A549 (cell line): ENCODE results near the gene ZFC3H1. TPM values are rescaled to one million over a fixed set of nuclear protein-coding genes. Genes with fewer than 3 reads are reported as not detected.
"Not testable (repeated sequence)": the region's sequence is repeated elsewhere in the genome, so short reads cannot be mapped to it uniquely, and the experiment has no call there.

Experiments used
- ATAC-seq, 2 experiments: fragments of 200-7000 bp in 1 of 2; fragments of >200 bp in 1 of 2; cut with Nextera tagmentation in 1 of 2; cut with Tn5 transposase in 1 of 2; 3 replicates each; pipeline versions ENCODE4 v1.8.0 to v1.9.1; 2018 to 2020; ENCODE audit warnings: mild to moderate bottlenecking in 1 of 2, moderate library complexity in 1 of 2
- CTCF ChIA-PET: fragments of 300-600 bp; sonication (Branson Sonifier 250); formaldehyde crosslinking; extraction: SDS; loops from one replicate; lab custom pipeline; 2021; ENCODE audit warnings: antibody characterized with exemption, inconsistent platforms; lab: Yijun Ruan, JAX
- POLR2A ChIA-PET: fragments of 350-600 bp; formaldehyde crosslinking; extraction: SDS; loops from one replicate; lab custom pipeline; 2021; ENCODE audit warnings: antibody characterized with exemption, inconsistent platforms; lab: Yijun Ruan, JAX
- DNase-seq, 2 experiments: peaks; one replicate each; pipeline versions ENCODE4 v3.0.0 to v3.0.0-alpha.2; 2011 to 2016; ENCODE audit warnings: low read depth in 1 of 2, low spot score in 1 of 2
- FAIRE-seq: peaks from 2 replicates; lab custom pipeline; 2011; peaks lifted over from hg19 to GRCh38; lab: Jason Lieb, UNC
- H3K27ac ChIP-seq, 2 experiments: fragments of >200 bp; sonication (Bioruptor Twin); formaldehyde crosslinking; 3 replicates each; pipeline ENCODE4 v1.5.1; 2016 to 2017
- H3K4me1 ChIP-seq: fragments of >200 bp; sonication (Bioruptor Twin); formaldehyde crosslinking; 3 replicates; pipeline ENCODE4 v1.6.1; 2016
- H3K4me2 ChIP-seq: fragments of >200 bp; sonication (Bioruptor Twin); formaldehyde crosslinking; 3 replicates; pipeline ENCODE4 v1.6.1; 2016
- H3K4me3 ChIP-seq: fragments of >200 bp; sonication (Bioruptor Twin); formaldehyde crosslinking; 3 replicates; pipeline ENCODE4 v1.5.1; 2016
- H3K9me3 ChIP-seq: fragments of >200 bp; sonication (Bioruptor Twin); formaldehyde crosslinking; 3 replicates; pipeline ENCODE4 v1.6.1; 2016
- CEBPB ChIP-seq, 2 experiments: fragments of >200 bp in 1 of 2; sonication (Bioruptor Twin) in 1 of 2; formaldehyde crosslinking in 1 of 2; IDR thresholded peaks; 2 replicates each; pipeline ENCODE4 v1.6.1; 2012 to 2016
- ESRRA ChIP-seq: fragments of 150-350 bp; IDR thresholded peaks from 2 replicates; pipeline ENCODE4 v1.6.1; 2014; ENCODE audit warnings: mild to moderate bottlenecking, low read length, borderline replicate concordance
- GATA3 ChIP-seq: IDR thresholded peaks from 2 replicates; pipeline ENCODE4 v1.6.1; 2012; ENCODE audit warnings: borderline replicate concordance
- JUNB ChIP-seq: fragments of >200 bp; sonication (Bioruptor Twin); formaldehyde crosslinking; IDR thresholded peaks from 2 replicates; pipeline ENCODE4 v1.6.1; 2016
- NR3C1 ChIP-seq: fragments of >200 bp; sonication (Bioruptor Twin); formaldehyde crosslinking; IDR thresholded peaks from 3 replicates; pipeline ENCODE4 v1.6.1; 2017
- RAD21 ChIP-seq, 2 experiments: fragments of >200 bp in 1 of 2; sonication (Bioruptor Twin) in 1 of 2; formaldehyde crosslinking in 1 of 2; IDR thresholded peaks in 1 of 2; conservative IDR thresholded peaks in 1 of 2; 2 replicates in 1 of 2; 3 replicates in 1 of 2; pipeline ENCODE4 v1.6.1; 2012 to 2018; ENCODE audit warnings: inconsistent platforms in 1 of 2
- RNF2 ChIP-seq: fragments of 200-600 bp; sonication (generic); IDR thresholded peaks from 2 replicates; pipeline ENCODE4 v1.6.1; 2016; ENCODE audit warnings: low read depth, mild to moderate bottlenecking, antibody characterized with exemption, moderate library complexity, borderline replicate concordance
- SREBF2 ChIP-seq: fragments of 450-650 bp; IDR thresholded peaks from 2 replicates; pipeline ENCODE4 v1.6.1; 2014; ENCODE audit warnings: mild to moderate bottlenecking, moderate library complexity
- ZNF302 ChIP-seq: fragments of 250-450 bp; sonication (Bioruptor Pico); IDR thresholded peaks from 2 replicates; pipeline ENCODE4 v1.9.0; 2021; ENCODE audit warnings: inconsistent platforms, mild to moderate bottlenecking, moderate library complexity
- WGBS: methylation state at CpG from one replicate; pipeline ENCODE4 v1.1.6; 2017; ENCODE audit errors: missing lambda C conversion rate; 5-methylcytosine and 5-hydroxymethylcytosine counted together
- polyA plus RNA-seq, 4 experiments: library from polyadenylated mRNA; depleted of rRNA in 3 of 4; stranded (reverse); fragments of >200 nt; fragmentation: RNase III in 1 of 4; extraction: RNeasy Plus Mini Kit Qiagen cat#74134 plus additional on column Dnase treatment in 1 of 4; gene quantifications; 2 replicates in 3 of 4; 3 replicates in 1 of 4; pipeline ENCODE4 v1.2.3, GENCODE V29; 2011 to 2017
- TF ChIP-seq, protein P1 (sequence below): fragments of 250-450 bp; sonication (Bioruptor Pico); IDR thresholded peaks from 2 replicates; pipeline ENCODE4 v1.5.0; 2020; ENCODE audit warnings: low read depth, mild to moderate bottlenecking, moderate library complexity
- TF ChIP-seq, protein P2 (sequence below): fragments of 450-650 bp; IDR thresholded peaks from 2 replicates; pipeline ENCODE4 v1.6.1; 2014; ENCODE audit warnings: antibody characterized with exemption
- TF ChIP-seq, protein P3 (sequence below): fragments of 200-600 bp; sonication (generic); IDR thresholded peaks from 2 replicates; pipeline ENCODE4 v1.6.1; 2016; ENCODE audit warnings: antibody characterized with exemption, mild to moderate bottlenecking, moderate library complexity

ZFC3H1 gene
- polyA plus RNA-seq, 2 of the 4 experiments (the other 2 are of a cell fraction): 18.9 to 58.3 TPM

DNA sequence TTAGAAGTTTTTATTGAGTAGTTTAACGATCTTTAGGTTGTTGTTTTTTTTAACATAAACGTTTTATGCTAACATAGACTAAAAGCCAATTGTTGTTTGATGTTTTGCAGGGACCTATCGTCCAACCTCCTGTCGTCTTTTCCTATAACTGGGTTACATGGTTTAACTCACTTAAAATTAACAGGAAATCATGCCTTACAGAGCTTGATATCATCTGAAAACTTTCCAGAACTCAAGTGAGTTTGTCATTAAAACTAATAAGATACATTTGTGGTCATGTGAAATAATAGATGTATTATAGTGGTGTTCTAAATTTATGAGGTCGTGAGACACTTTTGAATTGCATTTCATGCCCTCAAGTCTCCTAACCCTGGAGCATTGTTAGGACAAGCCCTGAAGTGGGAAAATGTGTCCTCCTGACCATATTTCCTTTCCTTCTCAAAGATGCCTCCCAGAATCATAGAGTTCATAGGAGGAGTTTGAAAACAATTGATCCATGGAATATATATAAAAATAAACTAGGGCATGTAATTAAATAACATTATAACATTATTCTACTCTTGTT is 84.9 kb downstream of the ZFC3H1 start:
- Histone ChIP-seq H3K4me3 (no peak overlapping the region), H3K27ac (no peak overlapping the region), H3K4me2 (no peak overlapping the region), H3K9me3 (no peaks in the 10 kb centered on the region), H3K4me1 (no peaks in the 10 kb centered on the region)
- no peak for ATAC-seq
- TF ChIP-seq RNF2 (no peak), GATA3 (no peak), CEBPB (IDR thresholded peaks at IDR 0.05) (no peak), JUNB (no peak), ESRRA (no peak), SREBF2 (no peak)
- TF ChIP-seq, protein P1, sequence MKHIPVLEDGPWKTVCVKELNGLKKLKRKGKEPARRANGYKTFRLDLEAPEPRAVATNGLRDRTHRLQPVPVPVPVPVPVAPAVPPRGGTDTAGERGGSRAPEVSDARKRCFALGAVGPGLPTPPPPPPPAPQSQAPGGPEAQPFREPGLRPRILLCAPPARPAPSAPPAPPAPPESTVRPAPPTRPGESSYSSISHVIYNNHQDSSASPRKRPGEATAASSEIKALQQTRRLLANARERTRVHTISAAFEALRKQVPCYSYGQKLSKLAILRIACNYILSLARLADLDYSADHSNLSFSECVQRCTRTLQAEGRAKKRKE (CRISPR knock-in tag): no peak
- TF ChIP-seq, protein P2, sequence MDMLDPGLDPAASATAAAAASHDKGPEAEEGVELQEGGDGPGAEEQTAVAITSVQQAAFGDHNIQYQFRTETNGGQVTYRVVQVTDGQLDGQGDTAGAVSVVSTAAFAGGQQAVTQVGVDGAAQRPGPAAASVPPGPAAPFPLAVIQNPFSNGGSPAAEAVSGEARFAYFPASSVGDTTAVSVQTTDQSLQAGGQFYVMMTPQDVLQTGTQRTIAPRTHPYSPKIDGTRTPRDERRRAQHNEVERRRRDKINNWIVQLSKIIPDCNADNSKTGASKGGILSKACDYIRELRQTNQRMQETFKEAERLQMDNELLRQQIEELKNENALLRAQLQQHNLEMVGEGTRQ: no peak
- TF ChIP-seq, protein P3, sequence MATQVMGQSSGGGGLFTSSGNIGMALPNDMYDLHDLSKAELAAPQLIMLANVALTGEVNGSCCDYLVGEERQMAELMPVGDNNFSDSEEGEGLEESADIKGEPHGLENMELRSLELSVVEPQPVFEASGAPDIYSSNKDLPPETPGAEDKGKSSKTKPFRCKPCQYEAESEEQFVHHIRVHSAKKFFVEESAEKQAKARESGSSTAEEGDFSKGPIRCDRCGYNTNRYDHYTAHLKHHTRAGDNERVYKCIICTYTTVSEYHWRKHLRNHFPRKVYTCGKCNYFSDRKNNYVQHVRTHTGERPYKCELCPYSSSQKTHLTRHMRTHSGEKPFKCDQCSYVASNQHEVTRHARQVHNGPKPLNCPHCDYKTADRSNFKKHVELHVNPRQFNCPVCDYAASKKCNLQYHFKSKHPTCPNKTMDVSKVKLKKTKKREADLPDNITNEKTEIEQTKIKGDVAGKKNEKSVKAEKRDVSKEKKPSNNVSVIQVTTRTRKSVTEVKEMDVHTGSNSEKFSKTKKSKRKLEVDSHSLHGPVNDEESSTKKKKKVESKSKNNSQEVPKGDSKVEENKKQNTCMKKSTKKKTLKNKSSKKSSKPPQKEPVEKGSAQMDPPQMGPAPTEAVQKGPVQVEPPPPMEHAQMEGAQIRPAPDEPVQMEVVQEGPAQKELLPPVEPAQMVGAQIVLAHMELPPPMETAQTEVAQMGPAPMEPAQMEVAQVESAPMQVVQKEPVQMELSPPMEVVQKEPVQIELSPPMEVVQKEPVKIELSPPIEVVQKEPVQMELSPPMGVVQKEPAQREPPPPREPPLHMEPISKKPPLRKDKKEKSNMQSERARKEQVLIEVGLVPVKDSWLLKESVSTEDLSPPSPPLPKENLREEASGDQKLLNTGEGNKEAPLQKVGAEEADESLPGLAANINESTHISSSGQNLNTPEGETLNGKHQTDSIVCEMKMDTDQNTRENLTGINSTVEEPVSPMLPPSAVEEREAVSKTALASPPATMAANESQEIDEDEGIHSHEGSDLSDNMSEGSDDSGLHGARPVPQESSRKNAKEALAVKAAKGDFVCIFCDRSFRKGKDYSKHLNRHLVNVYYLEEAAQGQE: no peak
- POLR2A ChIA-PET: no interaction called here
- 29% methylated on average over 5 of the region's 5 CpGs for WGBS
- no peak for DNase-seq
- no peak for FAIRE-seq
- CTCF ChIA-PET: no interaction called here

DNA sequence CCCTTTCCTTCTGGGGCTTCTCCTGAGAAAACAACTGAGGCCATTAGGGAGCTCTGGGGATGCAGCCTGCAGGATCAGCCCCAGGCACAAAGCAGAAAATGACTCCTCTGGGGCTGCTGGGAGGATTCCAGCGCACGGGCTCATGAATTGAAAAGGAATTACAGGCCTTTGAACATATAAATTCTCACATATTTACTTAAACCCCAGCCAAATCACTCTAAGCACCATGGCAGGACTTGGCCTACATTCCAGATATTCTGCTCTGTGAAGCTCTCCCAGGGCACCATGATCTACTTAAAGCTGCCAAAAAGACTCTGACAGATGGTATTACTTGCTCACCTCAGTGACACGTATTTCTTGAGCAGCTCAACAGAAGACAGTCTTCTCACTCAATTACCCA is 87.2 kb downstream of the ZFC3H1 start:
- no peak overlapping the region for H3K27ac ChIP-seq
- ATAC-seq: no peak
- no peak overlapping the region for H3K4me3 ChIP-seq
- no peak overlapping the region for H3K4me2 ChIP-seq
- H3K9me3 ChIP-seq: no peaks in the 10 kb centered on the region
- no peaks in the 10 kb centered on the region for H3K4me1 ChIP-seq
- TF ChIP-seq NR3C1 (no peak), ZNF302 (CRISPR knock-in tag) (no peak)
- TF ChIP-seq, protein P1 (CRISPR knock-in tag): no peak
- DNase-seq: no peak
- 64% methylated on average over 3 of the region's 3 CpGs for whole genome bisulfite sequencing
- ChIA-PET CTCF (no interaction called here), POLR2A (no interaction called here)
- no peak for FAIRE-seq

DNA sequence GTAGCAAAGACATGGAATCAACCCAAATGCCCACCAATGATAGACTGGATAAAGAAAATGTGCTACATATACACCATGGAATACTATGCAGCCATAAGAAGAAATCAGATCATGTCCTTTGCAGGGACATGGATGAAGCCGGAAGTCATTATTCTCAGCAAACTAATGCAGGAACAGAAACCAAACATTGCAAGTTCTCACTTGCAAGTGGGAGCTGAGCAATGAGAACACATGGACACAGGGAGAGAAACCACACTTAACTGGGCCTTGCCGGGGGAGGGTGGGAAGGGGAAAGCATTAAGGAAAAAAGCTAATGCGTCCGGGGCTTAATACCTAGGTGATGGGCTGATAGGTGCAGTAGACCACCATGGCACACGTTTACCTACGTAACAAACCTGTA is 93.8 kb downstream of the ZFC3H1 start:
- H3K27ac ChIP-seq, FAIRE-seq, ATAC-seq, H3K4me3 ChIP-seq, DNase-seq, H3K9me3 ChIP-seq, POLR2A ChIA-PET, H3K4me2 ChIP-seq, H3K4me1 ChIP-seq: not testable (repeated sequence)
- CTCF ChIA-PET: interaction anchor here (1.2 kb wide), 1 partner anchor 12 kb away, joined by 4 read pairs; no protein-coding TSS in a partner anchor
- 55% methylated on average over 6 of the region's 6 CpGs for WGBS

DNA sequence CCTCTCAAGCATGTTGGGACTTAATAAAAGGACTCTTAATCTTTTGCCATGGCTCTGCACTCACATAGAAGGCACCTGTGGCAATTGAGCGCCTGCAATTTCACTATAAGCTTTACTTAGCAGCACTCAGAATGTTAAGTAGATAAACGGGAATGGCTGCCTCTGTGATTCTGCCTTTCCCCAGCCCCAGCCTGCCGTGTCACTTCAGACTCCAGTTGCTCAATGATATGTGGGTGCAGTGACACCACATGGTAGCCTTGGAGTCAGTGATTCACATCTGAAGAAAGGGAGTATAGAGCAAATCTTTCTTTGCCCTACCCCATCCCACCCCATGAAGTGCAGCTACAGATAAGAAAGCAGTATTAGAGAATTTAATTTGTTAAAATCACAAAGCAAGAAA is 96.1 kb downstream of the ZFC3H1 start:
- peak in 1 of 2 experiments; percentile 43; a peak in 2 of 6 replicates for ATAC-seq
- H3K9me3 ChIP-seq: no peaks in the 10 kb centered on the region
- H3K4me1 ChIP-seq: no peaks in the 10 kb centered on the region
- no peak overlapping the region for H3K4me2 ChIP-seq
- POLR2A ChIA-PET: no interaction called here
- TF ChIP-seq, protein P1 (CRISPR knock-in tag): no peak
- 0 out of 5 replicates have a peak, but pooled peaks of 1 of the 2 experiments have one; percentile 10 for TF ChIP-seq RAD21 (conservative IDR thresholded peaks at IDR 0.05 in 1 of 2, IDR thresholded peaks at IDR 0.05 in 1 of 2)
- TF ChIP-seq, all 56 proteins: peak for 1
- 44% methylated on average over 3 of the region's 3 CpGs for WGBS
- CTCF ChIA-PET: interaction anchor here (1.3 to 2.0 kb wide), 3 partner anchors 16 to 180 kb away, joined by 3 to 6 read pairs (median 3); no protein-coding TSS in a partner anchor
- Histone ChIP-seq H3K4me3 (no peak overlapping the region), H3K27ac (no peak overlapping the region)
- no peak for FAIRE-seq
- DNase-seq: no peak
